ENCODE measurements around the gene RMC1. TPM values are rescaled to one million over a fixed set of nuclear protein-coding genes. Genes with fewer than 3 reads are reported as not detected.

RMC1 gene
- total RNA-seq, 2 donors from 2014 or later: 9.9 to 15.5 TPM

- intact Hi-C loops (cut with DNase I): no loop called here
- Histone ChIP-seq H3K36me3 (replicated peaks in 1 of 2; ENCODE audit: insufficient read depth in 1 of 2, low read depth in 2 of 2) (peaks cover 0 to 8% of the 10 kb centered on the region in 2 donors), H3K9me3 (no peaks in the 10 kb centered on the region)
Measured at GRCh38 chr18:23567671-23568070, 64.4 kb downstream of the RMC1 start.

DNA sequence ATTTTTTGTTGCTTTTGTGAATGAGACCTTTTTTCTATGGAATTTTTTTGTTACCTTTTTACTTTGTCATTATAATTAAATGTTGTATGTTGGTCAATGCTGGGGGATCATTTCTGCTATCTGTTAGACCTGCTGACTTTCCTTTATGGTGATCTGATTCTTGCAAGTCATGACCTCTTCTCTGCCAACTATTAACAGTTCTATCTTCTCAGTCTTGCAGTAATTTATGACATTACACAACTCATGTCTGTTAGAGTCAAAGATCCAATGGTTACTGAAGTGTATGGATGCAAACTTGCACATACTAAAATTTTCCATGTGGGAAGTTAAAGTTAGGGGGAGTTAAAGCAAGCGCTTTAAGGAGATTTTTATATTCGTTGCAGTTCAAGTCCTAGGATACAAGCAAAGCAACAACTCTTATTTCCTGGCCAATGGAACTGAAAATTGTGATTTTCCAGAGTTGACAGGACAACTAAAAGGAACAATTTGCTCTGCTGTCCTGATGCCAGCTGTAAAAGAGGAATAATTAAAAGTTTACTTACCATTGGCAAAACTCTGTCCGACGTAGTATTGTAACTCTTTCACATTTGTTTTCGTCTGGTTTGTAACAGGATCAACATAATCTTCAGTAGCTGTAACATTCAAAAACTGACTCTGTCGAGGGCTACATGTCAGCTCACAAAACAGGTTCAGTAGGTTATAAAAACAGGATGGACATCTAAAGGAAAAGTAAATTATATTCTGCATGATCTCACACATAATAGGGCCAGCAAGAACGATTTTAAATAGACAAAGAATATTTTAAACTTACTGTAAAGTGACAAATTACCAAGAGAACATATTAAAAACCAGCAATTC, 65.2 kb downstream of the RMC1 start:
- intact Hi-C loops (cut with DNase I): no loop called here

More at GRCh38 chr18:23567671-23568070, 64.4 kb downstream of the RMC1 start:
- TF ChIP-seq CTCF (IDR thresholded peaks at IDR 0.05): no peak
- no peak for TF ChIP-seq POLR2A (IDR thresholded peaks at IDR 0.05)
- H3K27ac ChIP-seq: no peak overlapping the region
- 81 to 88% methylated on average over 3 of the region's 3 CpGs for WGBS, 2 donors
- H3K4me3 ChIP-seq: no peak overlapping the region
- H3K27me3 ChIP-seq: no peaks in the 10 kb centered on the region
- no peak for DNase-seq
- no peaks in the 10 kb centered on the region for H3K4me1 ChIP-seq
- no peak for ATAC-seq

DNA sequence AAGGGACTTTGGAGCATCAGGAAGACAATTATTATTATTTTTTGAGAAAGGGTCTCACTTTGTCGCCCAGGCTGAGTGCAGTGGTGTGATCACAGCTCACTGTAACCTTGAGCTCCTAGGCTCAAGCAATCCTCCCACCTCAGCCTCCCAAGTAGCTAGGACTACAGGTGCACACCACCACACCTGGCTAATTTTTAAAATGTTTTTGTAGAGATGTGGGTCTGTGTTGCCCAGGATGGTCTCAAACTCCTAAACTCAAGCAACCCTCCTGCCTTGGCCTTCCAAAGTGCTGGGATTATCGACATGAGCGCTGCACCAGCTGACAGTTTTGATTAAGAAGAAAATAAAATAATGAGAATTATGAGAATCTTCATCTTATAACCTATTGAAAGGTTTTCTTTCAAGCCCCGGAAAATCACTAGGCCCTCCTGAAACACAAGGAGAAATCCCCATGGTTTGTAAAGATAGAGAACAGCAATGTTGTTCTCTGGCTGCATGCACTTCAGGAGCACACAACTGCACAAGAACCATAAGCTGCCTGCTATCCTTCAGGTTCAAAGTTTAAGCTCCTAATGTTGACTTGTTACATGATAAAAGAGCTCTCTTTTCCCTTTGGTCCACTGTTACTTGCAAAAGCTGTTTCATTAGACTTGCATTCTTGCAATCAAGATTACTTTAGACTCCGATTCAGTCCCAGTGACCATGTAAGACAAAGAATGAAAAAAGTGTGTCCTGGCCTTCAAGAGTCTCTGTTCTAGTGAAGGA, 66.2 kb downstream of the RMC1 start:
- DNase-seq (no peak), ATAC-seq (no peak)
- Histone ChIP-seq H3K9me3 (no peaks in the 10 kb centered on the region), H3K4me3 (no peak overlapping the region), H3K4me1 (no peaks in the 10 kb centered on the region), H3K27ac (no peak overlapping the region), H3K36me3 (replicated peaks in 1 of 2; ENCODE audit: insufficient read depth in 1 of 2, low read depth in 2 of 2) (peaks cover 0 to 8% of the 10 kb centered on the region in 2 donors), H3K27me3 (no peaks in the 10 kb centered on the region)
- 81 to 89% methylated on average over 5 of the region's 5 CpGs for WGBS, 2 donors
- TF ChIP-seq POLR2A (IDR thresholded peaks at IDR 0.05): no peak
- no peak for TF ChIP-seq CTCF (IDR thresholded peaks at IDR 0.05)
- intact Hi-C loops (cut with DNase I): loop anchor here (10.0 kb wide), 1 partner anchor 55 kb away; no protein-coding TSS in a partner anchor

More for the DNA sequence above, 65.2 kb downstream of the RMC1 start:
- Histone ChIP-seq H3K27me3 (no peaks in the 10 kb centered on the region), H3K9me3 (no peaks in the 10 kb centered on the region), H3K27ac (no peak overlapping the region), H3K4me1 (no peaks in the 10 kb centered on the region), H3K4me3 (no peak overlapping the region), H3K36me3 (replicated peaks in 1 of 2; ENCODE audit: insufficient read depth in 1 of 2, low read depth in 2 of 2) (peaks cover 0 to 8% of the 10 kb centered on the region in 2 donors)
- WGBS, 2 donors: 67 to 73% methylated on average over 7 of the region's 7 CpGs
- DNase-seq (no peak), ATAC-seq (no peak)
- TF ChIP-seq POLR2A (IDR thresholded peaks at IDR 0.05) (no peak), CTCF (IDR thresholded peaks at IDR 0.05) (no peak)

GRCh38 chr18:23570912-23571504, 67.7 kb downstream of the RMC1 start:
- DNase-seq (no peak), ATAC-seq (no peak)
- intact Hi-C loops (cut with DNase I): loop anchor here (10.0 kb wide), 1 partner anchor 56 kb away; no protein-coding TSS in a partner anchor
- TF ChIP-seq POLR2A (IDR thresholded peaks at IDR 0.05): no peak
- TF ChIP-seq CTCF (IDR thresholded peaks at IDR 0.05): no peak
- no peak overlapping the region for H3K27ac ChIP-seq
- no peaks in the 10 kb centered on the region for H3K9me3 ChIP-seq
- H3K4me1 ChIP-seq: no peaks in the 10 kb centered on the region
- peaks cover 0 to 8% of the 10 kb centered on the region in 2 donors for H3K36me3 ChIP-seq (replicated peaks in 1 of 2; ENCODE audit: insufficient read depth in 1 of 2, low read depth in 2 of 2)
- H3K27me3 ChIP-seq: no peaks in the 10 kb centered on the region
- H3K4me3 ChIP-seq: no peak overlapping the region
- 72 to 91% methylated on average over 3 of the region's 3 CpGs for WGBS, 2 donors
